Suprapubic skin (tissue), 4 donors: ENCODE measurements around the gene HLF. TPM values are rescaled to one million over a fixed set of nuclear protein-coding genes. Genes with fewer than 3 reads are reported as not detected.
"Not testable (repeated sequence)": the region's sequence is repeated elsewhere in the genome, so short reads cannot be mapped to it uniquely, and the experiment has no call there.

Source experiments
- DNase-seq, 2 donors: peaks; one replicate each; pipeline ENCODE4 v3.0.0-alpha.2; 2019; ENCODE audit warnings: low spot score in 2 of 2
- H3K27ac ChIP-seq: fragments of 200-600 bp; sonication (generic); one replicate; pipeline ENCODE4 v1.5.1; 2019
- H3K27me3 ChIP-seq: fragments of 200-600 bp; sonication (generic); one replicate; pipeline ENCODE4 v1.5.1; 2019
- H3K36me3 ChIP-seq: fragments of 200-600 bp; sonication (generic); one replicate; pipeline ENCODE4 v1.5.1; 2019
- H3K4me1 ChIP-seq: fragments of 200-600 bp; sonication (generic); one replicate; pipeline ENCODE4 v1.5.1; 2019
- H3K4me3 ChIP-seq: fragments of 200-600 bp; sonication (generic); one replicate; pipeline ENCODE4 v1.5.1; 2019; ENCODE audit warnings: mild to moderate bottlenecking
- H3K9me3 ChIP-seq: fragments of 200-600 bp; sonication (generic); one replicate; pipeline ENCODE4 v1.5.1; 2019
- EP300 ChIP-seq: sonication (generic); formaldehyde crosslinking; IDR thresholded peaks from one replicate; pipeline ENCODE4 v1.6.1; 2017; ENCODE audit warnings: antibody characterized with exemption
- POLR2A ChIP-seq, 2 donors: fragments of 450-650 bp; IDR thresholded peaks; one replicate each; pipeline ENCODE4 v1.6.1; 2017; ENCODE audit warnings: antibody characterized with exemption in 2 of 2, mild to moderate bottlenecking in 2 of 2, moderate library complexity in 2 of 2
- POLR2AphosphoS5 ChIP-seq, 3 donors: sonication (generic); formaldehyde crosslinking; IDR thresholded peaks; one replicate each; pipeline ENCODE4 v1.6.1; 2017; ENCODE audit warnings: antibody characterized with exemption in 3 of 3
- WGBS: methylation state at CpG from one replicate; pipeline ENCODE4 v1.1.5; 2018; 5-methylcytosine and 5-hydroxymethylcytosine counted together
- total RNA-seq, 4 donors: library from RNA; depleted of rRNA; stranded (reverse); fragments of >200 nt; gene quantifications; one replicate each; pipeline ENCODE4 v1.1.0, GENCODE V29; 2016
- TF ChIP-seq, protein P1 (sequence below), 2 donors: fragments of 200-600 bp in 1 of 2; fragments of 450-650 bp in 1 of 2; sonication (generic) in 1 of 2; IDR thresholded peaks; one replicate each; pipeline ENCODE4 v1.5.1; 2016 to 2019; ENCODE audit warnings: antibody characterized with exemption in 2 of 2, mild to moderate bottlenecking in 1 of 2, moderate library complexity in 1 of 2

Gene HLF
- total RNA-seq, 4 donors from 2014 or later, result 26.2 to 41.8 (median 36.5) TPM

DNA sequence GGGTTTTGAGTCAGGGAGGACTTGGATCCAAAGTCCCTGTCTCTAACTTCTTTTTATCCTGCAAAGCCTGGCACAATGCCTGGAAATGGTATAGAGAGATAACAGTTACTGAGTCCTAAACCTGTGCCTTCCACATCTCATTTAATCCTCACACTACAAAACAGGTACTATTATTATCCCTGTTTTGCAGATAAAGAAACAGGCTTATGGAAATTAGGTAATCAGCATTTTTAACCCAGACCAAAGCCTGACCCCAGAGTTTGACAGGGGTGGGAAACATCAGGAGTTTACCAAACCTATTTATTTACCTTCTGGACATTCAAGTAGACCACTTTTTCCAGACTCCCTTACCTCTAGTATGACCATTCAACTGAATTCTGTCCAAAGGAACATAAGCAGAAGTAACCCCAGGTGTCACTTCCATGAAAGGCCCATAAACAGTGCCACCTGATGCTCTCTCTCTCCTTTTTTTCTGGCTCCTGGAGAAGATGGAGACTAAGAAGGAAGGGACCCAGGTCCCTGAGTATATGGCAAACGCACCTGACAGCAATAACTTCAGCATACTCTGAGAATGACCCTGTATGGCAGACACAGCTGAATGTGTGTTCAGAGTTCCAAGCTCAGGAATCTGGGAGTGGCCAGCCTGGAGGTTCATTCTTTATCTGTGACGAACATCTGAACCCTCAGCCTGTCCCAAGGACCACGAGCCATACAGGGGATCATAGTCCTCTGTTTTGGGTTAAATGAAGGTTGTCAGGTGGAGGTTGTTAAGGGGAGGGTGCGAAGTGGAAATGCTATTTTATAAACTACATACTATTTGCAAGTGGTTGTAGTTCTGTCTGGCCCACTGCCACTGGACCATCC lies 62.7 kb downstream of the HLF start:
- no peak overlapping the region for H3K4me3 ChIP-seq
- no peaks in the 10 kb centered on the region for H3K27me3 ChIP-seq
- TF ChIP-seq POLR2AphosphoS5 (IDR thresholded peaks at IDR 0.05) (no peak), POLR2A (IDR thresholded peaks at IDR 0.05) (no peak), EP300 (no peak)
- TF ChIP-seq, protein P1, sequence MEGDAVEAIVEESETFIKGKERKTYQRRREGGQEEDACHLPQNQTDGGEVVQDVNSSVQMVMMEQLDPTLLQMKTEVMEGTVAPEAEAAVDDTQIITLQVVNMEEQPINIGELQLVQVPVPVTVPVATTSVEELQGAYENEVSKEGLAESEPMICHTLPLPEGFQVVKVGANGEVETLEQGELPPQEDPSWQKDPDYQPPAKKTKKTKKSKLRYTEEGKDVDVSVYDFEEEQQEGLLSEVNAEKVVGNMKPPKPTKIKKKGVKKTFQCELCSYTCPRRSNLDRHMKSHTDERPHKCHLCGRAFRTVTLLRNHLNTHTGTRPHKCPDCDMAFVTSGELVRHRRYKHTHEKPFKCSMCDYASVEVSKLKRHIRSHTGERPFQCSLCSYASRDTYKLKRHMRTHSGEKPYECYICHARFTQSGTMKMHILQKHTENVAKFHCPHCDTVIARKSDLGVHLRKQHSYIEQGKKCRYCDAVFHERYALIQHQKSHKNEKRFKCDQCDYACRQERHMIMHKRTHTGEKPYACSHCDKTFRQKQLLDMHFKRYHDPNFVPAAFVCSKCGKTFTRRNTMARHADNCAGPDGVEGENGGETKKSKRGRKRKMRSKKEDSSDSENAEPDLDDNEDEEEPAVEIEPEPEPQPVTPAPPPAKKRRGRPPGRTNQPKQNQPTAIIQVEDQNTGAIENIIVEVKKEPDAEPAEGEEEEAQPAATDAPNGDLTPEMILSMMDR (IDR thresholded peaks at IDR 0.05), result no peak
- H3K36me3 ChIP-seq, result no peaks in the 10 kb centered on the region
- 53% methylated on average over 4 of the region's 4 CpGs for WGBS
- DNase-seq, result no peak
- H3K9me3 ChIP-seq, result no peaks in the 10 kb centered on the region
- H3K27ac ChIP-seq, result no peak overlapping the region
- no peaks in the 10 kb centered on the region for H3K4me1 ChIP-seq

DNA sequence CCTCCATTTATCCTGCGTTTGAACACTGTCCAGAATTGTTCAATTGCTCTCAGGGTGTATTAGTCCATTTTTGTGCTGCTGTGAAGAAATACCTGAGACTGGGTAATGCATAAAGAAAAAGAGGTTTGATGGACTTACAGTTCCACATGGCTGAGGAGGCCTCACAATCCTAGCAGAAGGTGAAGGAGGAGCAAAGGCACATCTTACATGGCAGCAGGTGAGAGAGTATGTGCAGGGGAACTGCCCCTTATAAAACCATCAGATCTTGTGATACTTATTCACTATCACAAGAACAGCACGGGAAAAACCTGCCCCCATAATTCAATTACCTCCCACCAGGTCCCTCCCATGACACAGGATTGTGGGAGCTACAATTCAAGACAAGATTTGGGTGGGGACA lies 63.8 kb downstream of the HLF start:
- WGBS, result 87% methylated on average over 2 of the region's 2 CpGs
- H3K27me3 ChIP-seq, H3K27ac ChIP-seq: not testable (repeated sequence)

GRCh38 chr17:55330344-55330933 lies 65.7 kb downstream of the HLF start:
- no peak for DNase-seq
- Histone ChIP-seq H3K27me3 (no peaks in the 10 kb centered on the region), H3K9me3 (no peaks in the 10 kb centered on the region), H3K36me3 (no peaks in the 10 kb centered on the region), H3K4me3 (no peak overlapping the region), H3K27ac (no peak overlapping the region), H3K4me1 (no peaks in the 10 kb centered on the region)
- 91% methylated on average over 8 of the region's 8 CpGs for WGBS
- TF ChIP-seq EP300, result no peak
- TF ChIP-seq, protein P1 (IDR thresholded peaks at IDR 0.05), result no peak
- no peak for TF ChIP-seq POLR2A (IDR thresholded peaks at IDR 0.05)

More for the DNA sequence above, 63.8 kb downstream of the HLF start:
- not testable (repeated sequence) for H3K4me3 ChIP-seq, H3K9me3 ChIP-seq, DNase-seq, H3K36me3 ChIP-seq, H3K4me1 ChIP-seq

DNA sequence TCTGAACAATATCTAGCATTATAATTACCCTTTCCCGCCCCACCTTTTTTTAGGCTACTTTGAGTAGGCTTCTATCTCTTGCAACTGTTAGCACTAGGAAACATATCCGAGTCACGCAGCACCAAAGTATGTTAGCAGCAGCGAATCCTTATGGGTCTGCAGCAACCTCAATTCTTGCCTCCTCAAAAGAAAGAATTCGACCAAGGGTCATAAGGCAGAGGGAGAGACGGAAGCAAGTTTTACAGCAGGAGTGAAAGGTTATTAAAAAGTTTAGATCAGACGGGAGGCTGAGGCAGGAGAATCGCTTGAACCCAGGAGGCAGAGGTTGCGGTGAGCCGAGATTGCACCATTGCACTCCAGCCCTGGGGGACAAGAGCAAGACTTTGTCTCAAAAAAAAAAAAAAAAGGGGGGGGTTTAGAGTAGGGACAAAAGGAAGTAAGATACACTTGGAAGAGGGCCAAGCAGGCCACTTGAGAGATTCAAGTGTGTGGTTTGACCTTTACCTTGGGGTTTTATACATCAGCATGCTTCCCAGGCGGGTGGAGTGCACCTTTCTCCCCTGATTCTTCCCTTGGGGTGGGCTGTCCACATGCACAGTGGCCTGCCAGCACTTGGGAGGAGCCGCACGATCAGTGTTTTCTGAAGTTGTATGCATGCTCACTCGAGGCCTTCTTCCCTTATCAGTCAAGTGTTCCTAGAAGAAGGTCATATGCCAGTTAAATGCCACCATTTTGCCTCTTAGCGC lies 67.7 kb downstream of the HLF start:
- Histone ChIP-seq H3K4me3 (no peak overlapping the region), H3K9me3 (no peaks in the 10 kb centered on the region), H3K36me3 (no peaks in the 10 kb centered on the region), H3K27me3 (no peaks in the 10 kb centered on the region), H3K4me1 (no peaks in the 10 kb centered on the region), H3K27ac (no peak overlapping the region)
- WGBS, result 93% methylated on average over 15 of the region's 15 CpGs
- DNase-seq, result no peak
- TF ChIP-seq POLR2AphosphoS5 (IDR thresholded peaks at IDR 0.05), result no peak
- no peak for TF ChIP-seq POLR2A (IDR thresholded peaks at IDR 0.05)
- TF ChIP-seq, protein P1 (IDR thresholded peaks at IDR 0.05), result no peak
- TF ChIP-seq EP300, result no peak

DNA sequence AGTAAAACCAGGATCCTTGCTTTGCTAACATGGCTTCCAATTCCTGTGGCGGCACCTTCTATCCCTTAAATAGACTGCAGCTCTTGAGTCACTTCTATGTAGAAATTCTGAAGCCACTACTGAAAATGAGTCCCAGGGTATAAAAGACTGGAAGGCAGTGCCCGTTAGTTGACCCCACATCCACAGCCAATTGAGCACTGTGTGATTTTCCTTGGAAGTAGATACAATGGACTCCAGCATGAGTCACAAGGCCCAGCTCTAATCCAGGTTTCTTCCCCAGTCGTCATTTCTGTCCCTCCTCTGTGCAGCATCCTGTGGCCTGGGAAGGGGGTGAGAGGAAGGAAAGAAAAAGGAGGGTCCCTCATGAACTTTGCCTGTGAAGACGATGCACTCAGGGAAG lies 69.5 kb downstream of the HLF start:
- H3K9me3 ChIP-seq, result no peaks in the 10 kb centered on the region
- H3K36me3 ChIP-seq, result no peaks in the 10 kb centered on the region
- TF ChIP-seq POLR2A (IDR thresholded peaks at IDR 0.05), result no peak
- TF ChIP-seq POLR2AphosphoS5 (IDR thresholded peaks at IDR 0.05), result no peak
- no peak for TF ChIP-seq EP300
- TF ChIP-seq, protein P1 (IDR thresholded peaks at IDR 0.05), result no peak
- H3K4me3 ChIP-seq, result no peak overlapping the region
- no peaks in the 10 kb centered on the region for H3K27me3 ChIP-seq
- H3K27ac ChIP-seq, result no peak overlapping the region
- H3K4me1 ChIP-seq, result no peaks in the 10 kb centered on the region
- DNase-seq, result no peak
- 76% methylated on average over 4 of the region's 4 CpGs for WGBS
